Dedifferentiated amniotic fluid mesenchymal stem cell (primary cell): ENCODE data around the gene DENND1A.

Source experiments
- DNase-seq: peaks from one replicate; pipeline ENCODE4 v3.0.0-alpha.2; 2016; ENCODE audit errors: extremely low spot score

The DENND1A gene

DNA sequence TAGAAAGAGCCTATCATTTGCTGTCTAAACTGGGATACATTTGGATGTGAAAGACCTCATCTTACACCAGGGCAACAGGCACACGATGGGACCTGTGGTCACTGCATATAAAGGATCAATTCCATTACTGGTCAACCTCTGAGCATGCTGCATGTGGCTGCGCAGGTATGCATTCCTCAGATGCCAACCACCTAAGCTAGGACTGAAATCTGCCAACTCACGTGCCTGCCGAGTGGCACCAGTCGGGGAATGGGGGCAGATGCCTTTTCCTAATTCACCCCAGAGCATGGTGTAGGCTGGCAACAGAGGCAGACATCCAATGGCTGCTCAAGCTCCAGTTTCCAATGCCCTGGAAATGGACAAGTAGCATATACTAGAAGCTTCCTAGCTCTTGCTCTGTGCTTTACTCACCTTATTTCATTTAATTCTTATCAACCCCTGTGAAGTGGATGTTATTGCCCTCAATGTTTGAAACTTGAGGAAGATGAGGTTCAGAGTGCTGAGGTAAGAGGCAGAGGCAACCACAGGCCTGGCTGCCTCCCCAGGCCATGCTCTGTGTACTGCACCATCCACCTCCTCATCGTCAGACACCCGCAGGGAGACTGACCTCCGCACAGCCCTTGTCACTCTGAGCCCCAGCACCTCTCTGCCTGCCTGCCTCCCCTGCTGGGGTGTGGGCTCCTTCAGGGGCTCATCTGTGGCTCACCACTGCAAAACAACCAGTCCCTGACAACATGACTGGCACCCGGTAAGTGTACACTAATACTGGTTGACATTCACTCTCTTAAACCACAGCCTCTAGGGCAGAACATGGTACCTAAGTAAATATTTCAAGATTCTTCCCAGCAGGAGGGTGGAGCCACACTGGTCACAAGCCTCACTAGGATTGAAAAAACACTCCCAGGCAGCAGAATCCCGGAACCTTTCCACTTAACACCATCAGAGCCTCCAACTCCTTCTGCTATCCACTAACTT lies 345.4 kb downstream of the DENND1A start:
- no peak for DNase-seq

GRCh38 chr9:123583646-123584045 lies 346.3 kb downstream of the DENND1A start:
- DNase-seq: no peak

DNA sequence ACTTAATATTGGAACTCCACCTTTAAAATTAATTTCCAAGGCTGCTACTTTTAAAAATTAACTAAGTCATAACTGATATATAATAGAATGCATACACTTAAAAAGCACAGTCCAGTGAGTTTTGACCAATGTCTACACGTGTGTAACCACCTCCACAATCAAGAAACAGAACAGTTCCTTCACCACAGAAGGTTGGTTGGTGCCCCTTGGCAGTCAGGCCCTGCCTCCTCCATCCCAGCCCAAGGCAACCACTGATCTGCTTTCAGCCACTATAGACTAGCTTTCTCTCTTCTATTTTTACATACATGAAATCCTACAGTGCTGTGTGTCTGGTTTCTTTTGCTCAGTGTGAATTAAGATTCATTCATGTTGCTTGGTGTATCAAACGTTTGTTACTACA lies 358.7 kb downstream of the DENND1A start:
- DNase-seq: no peak

GRCh38 chr9:123568691-123569688 lies 360.9 kb downstream of the DENND1A start:
- DNase-seq: peak; percentile 22

GRCh38 chr9:123567013-123567412 lies 362.9 kb downstream of the DENND1A start:
- DNase-seq: no peak

DNA sequence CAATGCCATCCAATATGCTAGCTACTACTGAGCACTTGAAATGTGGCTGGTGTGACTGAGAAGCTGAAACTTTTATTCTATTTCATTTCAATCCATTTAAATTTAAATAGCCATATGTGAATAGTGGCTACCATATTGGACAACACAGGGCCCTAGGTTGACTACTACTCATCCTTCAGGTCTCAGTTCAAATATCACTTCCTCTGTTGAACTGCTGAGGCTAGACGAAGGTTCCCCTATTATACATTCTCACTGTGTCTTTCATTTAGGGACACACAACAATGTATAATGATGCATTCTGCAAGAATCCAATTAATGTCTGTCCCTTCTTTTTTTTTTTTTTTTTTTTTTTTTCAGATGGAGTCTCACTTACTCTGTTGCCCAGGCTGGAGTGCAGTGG lies 365.3 kb downstream of the DENND1A start:
- no peak for DNase-seq

DNA sequence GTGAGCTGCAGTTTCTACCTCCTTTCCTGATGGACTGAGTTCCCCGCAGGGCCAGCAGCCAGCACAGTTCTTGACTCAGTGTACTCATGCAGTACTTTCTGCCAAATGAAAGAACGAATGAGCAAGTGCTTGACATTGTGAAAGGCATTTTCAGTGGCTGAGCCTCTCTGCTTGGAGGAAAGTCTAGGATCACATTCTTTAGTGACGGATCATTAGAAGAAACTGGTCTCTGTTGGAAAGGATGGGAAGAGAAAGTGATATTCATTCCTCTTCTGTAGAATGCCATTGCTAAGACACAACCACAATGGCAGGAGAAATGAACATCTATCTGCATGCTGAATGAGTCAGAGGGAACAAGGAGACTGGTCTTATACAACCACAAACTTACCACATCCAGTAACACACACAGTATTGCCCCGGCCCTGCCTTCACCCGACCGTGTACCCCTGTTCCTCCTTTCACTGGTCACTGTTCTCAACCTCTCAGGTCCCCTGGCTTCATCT lies 367.0 kb downstream of the DENND1A start:
- DNase-seq: peak; percentile 42

- DNase-seq: no peak
Measured at GRCh38 chr9:123561046-123561445, 368.9 kb downstream of the DENND1A start.

DNA sequence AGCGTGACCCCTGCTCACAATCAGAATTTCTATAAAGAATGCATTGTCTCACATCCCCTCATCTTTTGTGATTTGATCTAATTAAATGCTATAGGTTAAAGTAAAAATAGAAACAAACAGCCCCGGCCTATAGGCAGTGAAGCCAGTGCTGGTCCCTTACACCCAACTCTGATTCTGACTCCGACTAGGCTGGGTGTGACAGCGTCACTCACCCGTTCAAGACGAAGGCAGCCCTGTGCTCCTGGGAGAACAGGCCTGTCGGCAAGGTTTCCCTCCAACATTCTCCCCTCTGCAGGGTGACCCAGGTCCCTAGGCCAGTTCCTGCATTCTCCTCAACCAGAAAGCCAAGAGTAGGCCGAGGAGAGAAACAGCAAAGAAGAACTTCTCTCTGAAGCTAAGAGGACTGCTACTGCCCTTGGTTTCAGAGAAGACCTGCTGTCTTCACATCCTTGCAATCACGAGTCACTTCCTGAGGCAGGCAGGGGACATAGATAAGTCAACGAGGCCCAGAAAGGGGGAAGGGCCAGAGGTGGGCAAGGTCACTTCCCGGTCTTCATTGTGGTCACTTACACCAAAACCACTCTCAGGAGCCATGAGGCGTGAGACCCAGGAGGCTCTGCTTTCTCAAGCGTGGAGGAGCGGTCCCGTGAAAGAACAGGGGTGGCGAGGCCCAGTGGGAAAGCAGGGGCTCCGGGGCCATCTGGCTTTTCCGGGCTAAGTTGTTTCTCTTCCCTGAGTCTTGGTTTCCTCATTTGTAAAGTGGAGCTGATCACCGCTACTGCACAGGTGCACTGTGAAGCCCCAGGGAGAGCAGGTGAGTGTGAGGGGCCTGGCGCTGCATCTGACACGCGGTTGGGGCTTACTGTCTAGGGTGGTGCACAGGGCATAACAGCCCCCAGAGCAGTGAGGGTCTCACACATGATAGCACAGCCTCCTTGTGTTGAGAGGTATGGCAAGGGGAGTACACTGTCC lies 373.2 kb downstream of the DENND1A start:
- DNase-seq: no peak

GRCh38 chr9:123555646-123556045 lies 374.3 kb downstream of the DENND1A start:
- no peak for DNase-seq

DNA sequence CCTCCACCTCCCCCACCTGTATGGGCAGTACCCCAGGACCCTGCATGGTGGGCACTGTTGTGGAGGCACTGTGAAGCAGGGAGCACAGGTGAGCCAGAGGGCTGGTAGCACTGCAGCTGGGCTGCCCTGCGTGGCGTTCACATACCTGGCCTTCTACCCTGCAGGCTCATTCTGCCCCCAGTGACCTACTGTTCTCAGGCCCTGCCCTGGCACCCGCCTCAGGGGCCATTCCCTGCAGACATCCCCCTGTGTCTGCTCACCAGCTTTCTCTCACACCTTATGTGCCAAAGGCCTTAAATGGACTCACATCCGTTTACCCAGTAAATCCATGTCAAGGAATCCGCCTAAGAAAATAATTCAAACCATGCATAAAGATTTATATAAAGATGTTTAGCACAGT lies 377.4 kb downstream of the DENND1A start:
- no peak for DNase-seq

DNA sequence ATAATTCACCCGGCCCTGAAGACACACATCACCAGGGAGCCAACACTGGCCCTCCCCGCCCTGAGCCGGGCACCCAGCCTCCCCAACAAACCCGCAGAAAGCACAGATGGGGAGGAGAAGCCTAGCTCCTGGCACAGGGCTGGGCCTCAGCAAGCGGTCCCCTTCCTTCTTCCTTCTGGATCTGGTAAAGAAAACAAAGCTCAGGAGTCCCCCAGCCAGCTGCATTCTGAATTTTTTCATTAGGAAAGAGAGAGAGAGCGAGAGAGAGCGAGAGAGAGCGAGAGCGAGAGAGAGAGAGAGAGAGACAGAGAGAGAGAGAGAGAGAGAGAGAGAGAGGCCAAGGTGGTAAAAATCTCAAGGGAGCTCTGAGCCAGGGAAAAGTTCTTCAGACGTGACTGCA lies 378.2 kb downstream of the DENND1A start:
- DNase-seq: no peak

- no peak for DNase-seq
Measured at GRCh38 chr9:123550797-123551196, 379.1 kb downstream of the DENND1A start.

GRCh38 chr9:123550012-123550411 lies 379.9 kb downstream of the DENND1A start:
- DNase-seq: no peak

GRCh38 chr9:123548741-123549545 lies 381.0 kb downstream of the DENND1A start:
- DNase-seq: no peak

DNA sequence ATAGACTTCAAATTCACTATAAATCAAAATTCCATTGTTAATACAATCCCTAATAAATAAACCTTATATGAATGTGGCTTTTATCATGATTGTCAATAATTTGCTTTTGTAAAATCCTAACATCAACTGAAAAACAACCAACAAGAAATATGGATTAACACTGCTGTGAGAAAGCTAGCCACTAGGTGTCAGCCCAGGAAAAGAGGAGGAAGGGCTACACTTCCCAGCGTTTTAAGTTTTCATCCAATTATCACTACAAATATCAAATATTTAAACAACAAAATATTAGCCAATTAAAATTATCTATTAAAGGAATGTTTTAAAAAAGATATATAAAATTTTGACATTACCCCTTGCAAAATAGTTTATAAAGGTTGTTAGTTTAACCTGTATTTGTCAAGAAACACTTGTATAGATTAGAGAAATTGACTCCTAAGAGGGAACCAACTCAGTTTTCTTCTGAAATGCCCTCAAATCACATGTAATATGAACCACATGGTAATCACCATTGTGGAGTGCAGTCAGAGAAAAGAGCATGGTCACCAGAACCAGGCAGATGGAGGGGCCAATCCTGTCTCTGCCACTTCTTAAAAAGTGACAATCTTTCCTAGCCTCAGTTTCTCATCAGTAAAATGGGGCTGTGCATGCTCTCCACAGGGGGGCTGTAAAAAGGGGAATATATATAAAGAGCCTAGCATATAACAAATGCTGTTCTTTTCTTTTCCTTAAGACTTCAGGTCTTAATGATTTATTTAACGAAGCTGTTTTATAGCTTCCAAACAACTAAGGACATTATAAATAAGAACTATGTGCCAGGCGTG lies 385.7 kb downstream of the DENND1A start:
- DNase-seq: no peak

DNA sequence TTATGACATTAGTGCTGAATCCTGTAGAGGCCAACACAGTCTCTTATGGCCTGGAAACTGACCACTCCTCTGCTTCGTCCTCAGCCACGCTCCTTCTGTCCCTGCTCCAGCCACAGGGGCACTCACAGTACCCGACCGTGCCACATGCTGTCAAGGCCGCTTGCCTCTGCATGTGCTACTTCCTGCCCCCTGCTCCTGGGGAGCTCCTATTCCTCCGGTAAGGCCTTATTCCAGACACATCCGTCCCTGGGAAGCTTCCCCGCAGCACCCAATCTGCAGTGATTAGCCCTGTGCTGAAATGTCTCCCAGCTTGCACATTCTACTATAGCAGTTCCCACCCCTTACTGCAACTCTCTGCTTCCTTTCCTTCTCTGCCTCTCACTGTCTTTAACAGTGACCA lies 386.4 kb downstream of the DENND1A start:
- DNase-seq: no peak

DNA sequence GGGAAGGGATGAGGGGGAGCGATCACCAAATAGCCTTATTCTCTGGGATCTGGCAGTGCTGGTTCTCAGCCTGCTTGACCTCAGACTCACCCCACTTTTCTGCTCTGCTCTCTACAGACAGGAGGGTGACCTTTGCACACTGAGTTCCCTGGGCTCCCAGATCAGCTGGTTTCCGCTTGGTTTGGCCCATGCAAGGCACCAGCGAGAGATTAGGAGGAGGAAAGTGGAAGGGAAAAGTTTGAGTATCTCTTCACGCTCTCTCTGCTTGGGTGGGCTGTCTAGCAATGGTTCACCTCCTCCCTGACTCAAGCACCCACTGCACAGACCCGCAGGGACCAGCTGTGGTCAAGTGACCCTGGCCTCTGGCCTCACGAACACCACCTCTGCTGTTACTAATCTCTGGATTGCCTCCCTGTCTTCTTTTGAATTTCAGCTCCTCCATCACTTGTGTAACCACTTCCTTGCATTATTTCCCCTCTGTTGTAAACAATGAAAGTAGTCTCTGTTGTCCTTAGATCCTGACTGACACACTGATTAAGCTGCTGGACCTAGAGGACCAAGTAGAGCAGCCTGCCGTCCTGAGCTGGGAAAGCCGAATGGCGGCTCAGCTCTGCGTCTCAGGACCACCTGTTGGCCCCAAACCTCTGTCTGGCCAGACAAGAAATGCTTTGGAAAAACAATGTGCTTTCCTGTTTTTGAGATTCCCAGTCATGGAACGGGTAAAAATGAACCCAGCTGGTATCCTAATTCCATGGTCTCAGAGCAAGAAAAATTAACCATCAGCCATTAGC lies 387.3 kb downstream of the DENND1A start:
- DNase-seq: no peak
